ENCODE measurements around the gene OR10K2.

- TF ChIP-seq CTCF (conservative IDR thresholded peaks at IDR 0.05; ENCODE audit: low read length) = no peak
- no peak for TF ChIP-seq EZH2phosphoT487 (IDR thresholded peaks at IDR 0.05; ENCODE audit: borderline replicate concordance, low read depth, low read length)
These were observed 35.5 kb upstream of the OR10K2 start, which contains the start of gene OR10K1 for GRCh38 chr1:158461534-158461933.

Data from OCI-LY7 (cell line).